Measurements from ENCODE around the gene SLC9A4. TPM values are rescaled to one million over a fixed set of nuclear protein-coding genes. Genes with fewer than 3 reads are reported as not detected.
"Not testable (repeated sequence)": the region's sequence is repeated elsewhere in the genome, so short reads cannot be mapped to it uniquely, and the experiment has no call there.

Gene SLC9A4
- total RNA-seq, 4 donors from 2014 or later, result 0.40 to 0.76 (median 0.47) TPM

DNA sequence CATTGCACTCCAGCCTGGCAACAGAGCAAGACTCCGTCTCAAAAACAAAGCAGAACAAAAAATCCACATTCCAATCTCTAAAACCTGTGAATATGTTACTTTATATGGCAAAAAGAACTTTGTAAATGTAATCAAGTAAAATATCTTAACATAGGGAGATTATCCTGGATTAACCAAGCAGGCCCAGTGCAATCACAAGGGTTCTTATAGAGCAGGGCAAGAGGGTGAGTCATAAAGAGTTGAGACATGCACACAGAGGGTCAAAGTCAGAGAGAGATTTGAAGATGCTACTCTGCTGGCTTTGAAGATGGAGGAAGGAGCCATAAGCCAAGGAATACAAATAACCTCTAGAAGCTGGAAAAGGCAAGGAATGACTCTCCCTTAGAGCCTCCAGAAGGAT lies 85.4 kb downstream of the SLC9A4 start:
- WGBS, 2 donors, result 64 to 75% methylated on average over 1 of the region's 1 CpG
- Histone ChIP-seq H3K9me3 (no peaks in the 10 kb centered on the region), H3K27ac (no peak overlapping the region), H3K4me1 (no peaks in the 10 kb centered on the region), H3K36me3 (no peaks in the 10 kb centered on the region), H3K4me3 (no peak overlapping the region), H3K27me3 (no peaks in the 10 kb centered on the region)
- no peak for TF ChIP-seq POLR2A (IDR thresholded peaks at IDR 0.05)
- no peak for TF ChIP-seq CTCF (IDR thresholded peaks at IDR 0.05)
- intact Hi-C loops (cut with DNase I), result no loop called here
- no peak for DNase-seq

DNA sequence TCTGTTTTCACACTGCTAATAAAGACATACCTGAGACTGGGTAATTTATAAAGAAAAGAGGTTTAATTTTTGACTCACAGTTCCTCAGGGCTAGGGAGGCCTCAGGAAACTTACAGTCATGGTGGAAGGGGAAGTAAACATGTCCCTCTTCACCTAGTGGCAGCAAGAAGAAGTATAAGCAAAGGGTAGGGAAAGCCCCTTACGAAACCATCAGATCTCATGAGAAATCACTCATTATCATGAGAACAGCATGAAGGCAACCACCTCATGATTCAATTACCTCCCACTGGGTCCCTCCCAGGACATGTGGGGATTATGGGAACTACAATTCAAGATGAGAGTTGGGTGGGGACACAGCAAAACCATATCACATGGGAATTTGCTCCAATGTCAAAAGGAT lies 89.5 kb downstream of the SLC9A4 start:
- H3K9me3 ChIP-seq; DNase-seq; H3K4me3 ChIP-seq; H3K27ac ChIP-seq; H3K36me3 ChIP-seq; intact Hi-C loops (cut with DNase I); H3K27me3 ChIP-seq; H3K4me1 ChIP-seq: not testable (repeated sequence)
- TF ChIP-seq CTCF (IDR thresholded peaks at IDR 0.05), result peak in 1 of 6 experiments; percentile 8
- WGBS, 2 donors, result 69 to 95% methylated on average over 1 of the region's 1 CpG

DNA sequence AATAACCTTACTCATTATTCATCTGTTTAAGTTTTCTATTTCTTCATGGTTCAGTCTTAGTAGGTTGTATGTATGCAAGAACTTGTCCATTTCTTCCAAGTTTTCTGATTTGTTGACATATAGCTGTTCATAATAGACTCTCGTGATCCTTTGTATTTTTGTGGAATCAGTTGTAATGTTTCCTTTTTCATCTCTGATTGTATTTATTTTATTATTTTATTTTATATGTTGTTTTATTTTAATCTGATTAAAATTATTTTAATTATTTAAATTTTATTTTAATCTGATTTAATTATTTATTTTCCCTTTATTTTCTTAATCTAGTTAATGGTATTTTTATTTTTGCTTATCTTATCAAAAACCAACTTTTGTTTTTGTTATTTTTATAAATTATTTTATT lies 102.9 kb downstream of the SLC9A4 start:
- TF ChIP-seq CTCF (IDR thresholded peaks at IDR 0.05), result no peak
- no peak for TF ChIP-seq POLR2A (IDR thresholded peaks at IDR 0.05)
- Histone ChIP-seq H3K27me3 (no peaks in the 10 kb centered on the region), H3K27ac (no peak overlapping the region), H3K4me3 (no peak overlapping the region), H3K9me3 (peaks cover 0 to 8% (median 0%) of the 10 kb centered on the region in 3 donors), H3K36me3 (no peaks in the 10 kb centered on the region), H3K4me1 (no peaks in the 10 kb centered on the region)
- DNase-seq, result no peak
- WGBS, 2 donors, result 77 to 85% methylated on average over 1 of the region's 1 CpG
- intact Hi-C loops (cut with DNase I), result no loop called here

DNA sequence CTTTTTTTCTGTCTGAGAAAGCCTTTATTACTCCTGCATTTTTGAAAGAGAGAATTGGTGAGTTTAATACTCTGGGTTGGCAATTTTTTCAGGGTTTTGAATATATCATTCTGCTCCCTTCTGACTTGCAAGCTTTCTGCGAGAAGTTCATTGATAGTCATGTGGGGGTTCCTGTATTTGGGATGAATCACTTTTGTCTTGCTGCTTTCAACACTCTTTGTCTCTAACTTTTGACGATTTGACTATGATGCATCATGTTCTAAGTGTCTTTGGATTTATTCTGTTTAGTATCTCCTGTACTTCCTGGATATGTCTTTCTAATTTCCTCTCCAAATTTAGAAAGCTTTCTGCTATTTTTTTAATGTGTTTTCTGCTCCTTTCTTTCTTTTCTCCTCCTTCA lies 105.3 kb downstream of the SLC9A4 start:
- TF ChIP-seq CTCF (IDR thresholded peaks at IDR 0.05) (no peak), POLR2A (IDR thresholded peaks at IDR 0.05) (no peak)
- Histone ChIP-seq H3K27ac (no peak overlapping the region), H3K9me3 (peaks cover 0 to 8% (median 0%) of the 10 kb centered on the region in 3 donors), H3K27me3 (no peaks in the 10 kb centered on the region), H3K36me3 (no peaks in the 10 kb centered on the region), H3K4me1 (no peaks in the 10 kb centered on the region), H3K4me3 (no peak overlapping the region)
- no peak for DNase-seq
- intact Hi-C loops (cut with DNase I), result no loop called here
- WGBS, 2 donors, result 58 to 63% methylated on average over 2 of the region's 2 CpGs

DNA sequence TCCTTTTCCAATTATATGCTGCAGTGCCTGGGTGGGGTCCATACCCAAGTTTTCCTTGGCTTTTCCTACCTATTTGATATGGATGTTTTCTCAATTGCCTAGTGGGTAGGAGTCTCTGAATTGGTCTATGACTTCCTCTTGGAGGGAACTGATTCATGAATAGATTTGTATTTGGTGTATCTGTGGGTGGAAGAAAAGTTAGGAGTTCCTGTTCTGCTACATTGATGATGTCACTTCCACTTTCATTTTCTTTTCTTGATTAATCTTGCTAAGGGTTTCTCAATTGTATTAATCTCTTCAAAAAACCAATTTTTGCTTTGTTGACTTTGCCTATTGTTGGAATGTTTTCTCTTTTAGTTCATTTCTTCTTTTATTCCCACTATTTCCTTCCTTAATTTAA lies 108.9 kb downstream of the SLC9A4 start:
- Histone ChIP-seq H3K4me3 (no peak overlapping the region), H3K27ac (no peak overlapping the region), H3K9me3 (no peaks in the 10 kb centered on the region), H3K36me3 (no peaks in the 10 kb centered on the region), H3K27me3 (no peaks in the 10 kb centered on the region), H3K4me1 (peaks cover 0 to 24% (median 0%) of the 10 kb centered on the region in 3 donors)
- DNase-seq, result no peak
- intact Hi-C loops (cut with DNase I), result no loop called here
- TF ChIP-seq CTCF (IDR thresholded peaks at IDR 0.05), result no peak
- no peak for TF ChIP-seq POLR2A (IDR thresholded peaks at IDR 0.05)

All from esophagus squamous epithelium (tissue), 5 donors.